HepG2 (cell line): ENCODE results near the gene APBA1. TPM values are rescaled to one million over a fixed set of nuclear protein-coding genes. Genes with fewer than 3 reads are reported as not detected.

Experiments used
- ATAC-seq: fragments of 200-7000 bp; cut with Tn5 transposase; 3 replicates; pipeline ENCODE4 v1.9.1; 2020; ENCODE audit warnings: mild to moderate bottlenecking, moderate library complexity
- BruUV-seq: library from RNA; stranded (reverse); fragments of 400-500 nt; replicated peaks from 2 replicates; lab custom pipeline; 2021; lab: Mats Ljungman, UMichigan
- CTCF ChIA-PET: fragments of 300-600 bp; formaldehyde crosslinking; extraction: SDS; loops from one replicate; lab custom pipeline; 2021; ENCODE audit warnings: low total read pairs, inconsistent platforms, low intra/inter-chr PET ratio; lab: Yijun Ruan, JAX
- POLR2A ChIA-PET: fragments of 350-600 bp; sonication (Branson Sonifier 250); formaldehyde crosslinking; loops from one replicate; lab custom pipeline; 2020; ENCODE audit warnings: antibody characterized with exemption, inconsistent platforms; lab: Yijun Ruan, JAX
- DNase-seq: peaks from one replicate; pipeline ENCODE4 v3.0.0-alpha.2; 2015; ENCODE audit warnings: low spot score
- FAIRE-seq: peaks from 3 replicates; lab custom pipeline; 2011; peaks lifted over from hg19 to GRCh38; lab: Jason Lieb, UNC
- H2AFZ ChIP-seq: one replicate; pipeline ENCODE4 v1.6.1; 2011; ENCODE audit warnings: low read length, inconsistent platforms
- H3K27ac ChIP-seq: fragments of 300-600 bp; 3 replicates; pipeline ENCODE4 v1.8.0; 2011; ENCODE audit warnings: mixed run types, mild to moderate bottlenecking, mixed read lengths, low read length, inconsistent platforms; ENCODE audit not compliant: insufficient read depth; ENCODE audit errors: extremely low read length
- H3K27me3 ChIP-seq, 2 experiments: fragments of 200-600 bp in 1 of 2; 2 replicates in 1 of 2; 3 replicates in 1 of 2; pipeline versions ENCODE4 v1.6.0 to v1.8.0; 2011; ENCODE audit warnings: low read length in 2 of 2, mild to moderate bottlenecking in 2 of 2, moderate library complexity in 2 of 2, inconsistent platforms in 1 of 2; ENCODE audit not compliant: insufficient read depth in 2 of 2, control insufficient read depth in 1 of 2
- H3K36me3 ChIP-seq, 2 experiments: fragments of 200-600 bp in 1 of 2; replicated peaks in 1 of 2; 2 replicates in 1 of 2; 3 replicates in 1 of 2; pipeline versions ENCODE4 v1.5.1 to v1.8.0; 2011; ENCODE audit warnings: low read length in 2 of 2, inconsistent platforms in 1 of 2; ENCODE audit not compliant: insufficient read depth in 2 of 2, control insufficient read depth in 1 of 2
- H3K4me1 ChIP-seq: 2 replicates; pipeline ENCODE4 v1.5.1; 2012; ENCODE audit warnings: low read length, inconsistent platforms; ENCODE audit not compliant: insufficient read depth
- H3K4me2 ChIP-seq: 2 replicates; pipeline ENCODE4 v1.6.0; 2011; ENCODE audit warnings: low read depth, low read length, inconsistent platforms
- H3K4me3 ChIP-seq, 3 experiments: fragments of 200-600 bp in 1 of 3; sonication (generic), shearing (Covaris generic) in 1 of 3; replicated peaks in 1 of 3; 2 replicates each; pipeline ENCODE4 v1.5.1; 2011 to 2016; ENCODE audit warnings: low read length in 3 of 3, inconsistent platforms in 2 of 3, low read depth in 2 of 3, mild to moderate bottlenecking in 2 of 3, control low read depth in 1 of 3, mixed read lengths in 1 of 3; ENCODE audit not compliant: insufficient read depth in 1 of 3
- H3K79me2 ChIP-seq: one replicate; pipeline ENCODE4 v1.6.1; 2011; ENCODE audit warnings: low read length, inconsistent platforms; ENCODE audit not compliant: insufficient read depth
- H3K9ac ChIP-seq: 2 replicates; pipeline ENCODE4 v1.6.0; 2011; ENCODE audit warnings: mild to moderate bottlenecking, low read depth, low read length, inconsistent platforms; ENCODE audit not compliant: insufficient read depth
- H3K9me3 ChIP-seq: 2 replicates; pipeline ENCODE4 v1.5.1; 2012; ENCODE audit warnings: mild to moderate bottlenecking, low read length
- H4K20me1 ChIP-seq: 2 replicates; pipeline ENCODE4 v1.6.0; 2011; ENCODE audit warnings: inconsistent platforms, mild to moderate bottlenecking, low read length, moderate library complexity; ENCODE audit not compliant: insufficient read depth
- DNMT3B ChIP-seq: conservative IDR thresholded peaks from 2 replicates; pipeline ENCODE4 v1.6.1; 2016; ENCODE audit warnings: missing biosample characterization, control low read depth
- ESRRA ChIP-seq: sonication (generic); formaldehyde crosslinking; IDR thresholded peaks from 2 replicates; pipeline ENCODE4 v1.5.1; 2020; ENCODE audit warnings: mild to moderate bottlenecking, low read depth, missing genetic modification reagents
- HNRNPL ChIP-seq: fragments of 200-400 bp; formaldehyde crosslinking; IDR thresholded peaks from 2 replicates; pipeline ENCODE4 v1.6.1; 2017; ENCODE audit warnings: mild to moderate bottlenecking, low read depth, low read length
- KAT7 ChIP-seq: IDR thresholded peaks from 2 replicates; pipeline ENCODE4 v1.6.1; 2018; ENCODE audit warnings: borderline replicate concordance, missing compliant biosample characterization
- KLF13 ChIP-seq: sonication (generic); formaldehyde crosslinking; IDR thresholded peaks from 2 replicates; pipeline ENCODE4 v1.4.0; 2020; ENCODE audit warnings: mild to moderate bottlenecking, missing genetic modification reagents
- MIXL1 ChIP-seq: IDR thresholded peaks from 2 replicates; pipeline ENCODE4 v1.6.1; 2016
- MLXIP ChIP-seq: sonication (generic); formaldehyde crosslinking; IDR thresholded peaks from 2 replicates; pipeline ENCODE4 v1.9.0; 2021; ENCODE audit warnings: missing genetic modification reagents, borderline replicate concordance
- THRA ChIP-seq: sonication (generic); formaldehyde crosslinking; IDR thresholded peaks from 2 replicates; pipeline ENCODE4 v1.4.0; 2020; ENCODE audit warnings: missing genetic modification reagents, borderline replicate concordance
- ZNF230 ChIP-seq: sonication (generic); formaldehyde crosslinking; IDR thresholded peaks from 2 replicates; pipeline ENCODE4 v1.4.0; 2020; ENCODE audit warnings: mild to moderate bottlenecking, missing genetic modification reagents
- ZNF235 ChIP-seq: sonication (generic); formaldehyde crosslinking; IDR thresholded peaks from 2 replicates; pipeline ENCODE4 v1.8.1; 2023; ENCODE audit warnings: mild to moderate bottlenecking, missing genetic modification reagents, borderline replicate concordance
- ZNF292 ChIP-seq: sonication (generic); formaldehyde crosslinking; IDR thresholded peaks from 2 replicates; pipeline ENCODE4 v1.8.1; 2022; ENCODE audit warnings: mild to moderate bottlenecking, low read depth, missing genetic modification reagents, borderline replicate concordance
- ZNF737 ChIP-seq: sonication (generic); formaldehyde crosslinking; IDR thresholded peaks from 2 replicates; pipeline ENCODE4 v1.5.0; 2020; ENCODE audit warnings: missing genetic modification reagents, mild to moderate bottlenecking, borderline replicate concordance
- ZNF792 ChIP-seq: IDR thresholded peaks from 2 replicates; pipeline ENCODE4 v1.6.1; 2016
- in situ Hi-C: cut with HindIII; loops from 2 replicates; pipeline ENCODE4 v1.10.0; 2017; ENCODE audit warnings: low pct_unique_long_range_greater_than_20kb; ENCODE audit not compliant: extremely low pct_ligation_motif_present
- intact Hi-C: fragments of 100-400 bp; cut with micrococcal nuclease; formaldehyde crosslinking; loops from one replicate; pipeline ENCODE4 v1.10.0; 2022; ENCODE audit not compliant: unreplicated experiment
- polyA plus RNA-seq, 8 experiments: library from polyadenylated mRNA; depleted of rRNA in 3 of 8; stranded (reverse) in 7 of 8; unstranded in 1 of 8; fragments of >200 nt; fragmentation: Illumina TruSeq in 4 of 8; extraction: Trizol in 4 of 8; gene quantifications; 2 replicates each; pipeline versions ENCODE4 v1.2.1 to v1.2.3, GENCODE V29; 2011 to 2016; ENCODE audit warnings: low read depth in 4 of 8, missing spikeins in 1 of 8, mixed read lengths in 1 of 8; ENCODE audit not compliant: insufficient read depth in 1 of 8
- total RNA-seq, 5 experiments: library from RNA; depleted of rRNA; stranded (reverse); fragments of >200 nt; fragmentation: Illumina TruSeq; extraction: Trizol; gene quantifications; 2 replicates each; pipeline ENCODE4 v1.2.3, GENCODE V29; 2016; ENCODE audit warnings: low read depth in 1 of 5
- TF ChIP-seq, protein P1 (sequence below): sonication (generic); formaldehyde crosslinking; IDR thresholded peaks from 2 replicates; pipeline ENCODE4 v1.4.0; 2020; ENCODE audit warnings: missing genetic modification reagents
- TF ChIP-seq, protein P2 (sequence below): sonication (generic); formaldehyde crosslinking; IDR thresholded peaks from 2 replicates; pipeline ENCODE4 v1.4.0; 2020; ENCODE audit warnings: missing genetic modification reagents

Gene APBA1
- total and polyA plus RNA-seq, 2 of the 13 experiments (the other 11 are each of a cell fraction or from before 2014, with no cell fraction given): 0.15 TPM; not detected in 1

DNA sequence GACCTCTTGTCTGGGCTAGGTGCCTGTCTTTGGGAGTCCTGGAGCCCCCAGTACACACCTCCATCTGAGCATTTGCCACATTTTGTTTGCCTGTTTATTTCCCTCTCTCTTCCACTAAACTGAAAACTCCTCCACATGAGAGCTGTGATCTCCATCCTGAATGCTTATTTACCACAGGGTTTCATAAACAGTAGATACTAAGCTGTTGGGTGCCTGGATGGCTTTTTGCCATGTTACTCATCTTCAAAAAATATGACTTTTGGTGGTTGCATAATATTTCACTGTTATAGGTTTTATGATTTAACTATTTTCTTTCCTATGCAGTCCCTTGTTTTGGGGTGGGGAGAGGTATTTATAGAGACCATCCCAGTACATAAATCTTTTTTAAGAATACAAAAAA is 99.6 kb downstream of the APBA1 start:
- BruUV-seq: no TSS peak
- Histone ChIP-seq H3K4me1 (no peaks in the 10 kb centered on the region), H4K20me1 (no peaks in the 10 kb centered on the region), H2AFZ (no peak overlapping the region), H3K27me3 (no peaks in the 10 kb centered on the region)
- intact Hi-C loops: no loop called here
- no peak for DNase-seq
- ATAC-seq: no peak
- POLR2A ChIA-PET: no interaction called here
- TF ChIP-seq KAT7 (CRISPR knock-in tag): no peak
- TF ChIP-seq THRA (CRISPR knock-in tag): no peak
- no peak for TF ChIP-seq ZNF230
- TF ChIP-seq, protein P1, sequence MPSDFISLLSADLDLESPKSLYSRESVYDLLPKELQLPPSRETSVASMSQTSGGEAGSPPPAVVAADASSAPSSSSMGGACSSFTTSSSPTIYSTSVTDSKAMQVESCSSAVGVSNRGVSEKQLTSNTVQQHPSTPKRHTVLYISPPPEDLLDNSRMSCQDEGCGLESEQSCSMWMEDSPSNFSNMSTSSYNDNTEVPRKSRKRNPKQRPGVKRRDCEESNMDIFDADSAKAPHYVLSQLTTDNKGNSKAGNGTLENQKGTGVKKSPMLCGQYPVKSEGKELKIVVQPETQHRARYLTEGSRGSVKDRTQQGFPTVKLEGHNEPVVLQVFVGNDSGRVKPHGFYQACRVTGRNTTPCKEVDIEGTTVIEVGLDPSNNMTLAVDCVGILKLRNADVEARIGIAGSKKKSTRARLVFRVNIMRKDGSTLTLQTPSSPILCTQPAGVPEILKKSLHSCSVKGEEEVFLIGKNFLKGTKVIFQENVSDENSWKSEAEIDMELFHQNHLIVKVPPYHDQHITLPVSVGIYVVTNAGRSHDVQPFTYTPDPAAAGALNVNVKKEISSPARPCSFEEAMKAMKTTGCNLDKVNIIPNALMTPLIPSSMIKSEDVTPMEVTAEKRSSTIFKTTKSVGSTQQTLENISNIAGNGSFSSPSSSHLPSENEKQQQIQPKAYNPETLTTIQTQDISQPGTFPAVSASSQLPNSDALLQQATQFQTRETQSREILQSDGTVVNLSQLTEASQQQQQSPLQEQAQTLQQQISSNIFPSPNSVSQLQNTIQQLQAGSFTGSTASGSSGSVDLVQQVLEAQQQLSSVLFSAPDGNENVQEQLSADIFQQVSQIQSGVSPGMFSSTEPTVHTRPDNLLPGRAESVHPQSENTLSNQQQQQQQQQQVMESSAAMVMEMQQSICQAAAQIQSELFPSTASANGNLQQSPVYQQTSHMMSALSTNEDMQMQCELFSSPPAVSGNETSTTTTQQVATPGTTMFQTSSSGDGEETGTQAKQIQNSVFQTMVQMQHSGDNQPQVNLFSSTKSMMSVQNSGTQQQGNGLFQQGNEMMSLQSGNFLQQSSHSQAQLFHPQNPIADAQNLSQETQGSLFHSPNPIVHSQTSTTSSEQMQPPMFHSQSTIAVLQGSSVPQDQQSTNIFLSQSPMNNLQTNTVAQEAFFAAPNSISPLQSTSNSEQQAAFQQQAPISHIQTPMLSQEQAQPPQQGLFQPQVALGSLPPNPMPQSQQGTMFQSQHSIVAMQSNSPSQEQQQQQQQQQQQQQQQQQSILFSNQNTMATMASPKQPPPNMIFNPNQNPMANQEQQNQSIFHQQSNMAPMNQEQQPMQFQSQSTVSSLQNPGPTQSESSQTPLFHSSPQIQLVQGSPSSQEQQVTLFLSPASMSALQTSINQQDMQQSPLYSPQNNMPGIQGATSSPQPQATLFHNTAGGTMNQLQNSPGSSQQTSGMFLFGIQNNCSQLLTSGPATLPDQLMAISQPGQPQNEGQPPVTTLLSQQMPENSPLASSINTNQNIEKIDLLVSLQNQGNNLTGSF (CRISPR knock-in tag): no peak
- TF ChIP-seq, protein P2, sequence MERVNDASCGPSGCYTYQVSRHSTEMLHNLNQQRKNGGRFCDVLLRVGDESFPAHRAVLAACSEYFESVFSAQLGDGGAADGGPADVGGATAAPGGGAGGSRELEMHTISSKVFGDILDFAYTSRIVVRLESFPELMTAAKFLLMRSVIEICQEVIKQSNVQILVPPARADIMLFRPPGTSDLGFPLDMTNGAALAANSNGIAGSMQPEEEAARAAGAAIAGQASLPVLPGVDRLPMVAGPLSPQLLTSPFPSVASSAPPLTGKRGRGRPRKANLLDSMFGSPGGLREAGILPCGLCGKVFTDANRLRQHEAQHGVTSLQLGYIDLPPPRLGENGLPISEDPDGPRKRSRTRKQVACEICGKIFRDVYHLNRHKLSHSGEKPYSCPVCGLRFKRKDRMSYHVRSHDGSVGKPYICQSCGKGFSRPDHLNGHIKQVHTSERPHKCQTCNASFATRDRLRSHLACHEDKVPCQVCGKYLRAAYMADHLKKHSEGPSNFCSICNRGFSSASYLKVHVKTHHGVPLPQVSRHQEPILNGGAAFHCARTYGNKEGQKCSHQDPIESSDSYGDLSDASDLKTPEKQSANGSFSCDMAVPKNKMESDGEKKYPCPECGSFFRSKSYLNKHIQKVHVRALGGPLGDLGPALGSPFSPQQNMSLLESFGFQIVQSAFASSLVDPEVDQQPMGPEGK (CRISPR knock-in tag): no peak
- no peak for TF ChIP-seq ZNF792 (CRISPR knock-in tag)
- no peak for TF ChIP-seq KLF13 (CRISPR knock-in tag)
- TF ChIP-seq DNMT3B (CRISPR knock-in tag): no peak
- no peak for TF ChIP-seq ESRRA (CRISPR knock-in tag)
- TF ChIP-seq ZNF292 (CRISPR knock-in tag): no peak
- TF ChIP-seq ZNF235: no peak
- TF ChIP-seq MLXIP (CRISPR knock-in tag): no peak
- no peak for TF ChIP-seq MIXL1 (CRISPR knock-in tag)
- no peak for TF ChIP-seq ZNF737 (CRISPR knock-in tag)
- TF ChIP-seq HNRNPL: no peak
- TF ChIP-seq, all 625 proteins: peak for 0
- FAIRE-seq: no peak
- Histone ChIP-seq H3K9ac (no peak overlapping the region), H3K4me3 (no peak overlapping the region), H3K4me2 (no peak overlapping the region), H3K27ac (no peak overlapping the region), H3K9me3 (no peaks in the 10 kb centered on the region), H3K79me2 (no peaks in the 10 kb centered on the region), H3K36me3 (no peaks in the 10 kb centered on the region)
- CTCF ChIA-PET: no interaction called here
- in situ Hi-C loops: no loop called here
